Middle frontal gyrus (tissue), 1 donor: ENCODE results near the gene HMSD.
"Not testable (repeated sequence)": the region's sequence is repeated elsewhere in the genome, so short reads cannot be mapped to it uniquely, and the experiment has no call there.

Experiments used
- DNase-seq: peaks from one replicate; pipeline ENCODE4 v3.0.0-alpha.2; 2015; ENCODE audit warnings: low spot score; ENCODE audit errors: extremely low spot score

The HMSD gene, protein sequence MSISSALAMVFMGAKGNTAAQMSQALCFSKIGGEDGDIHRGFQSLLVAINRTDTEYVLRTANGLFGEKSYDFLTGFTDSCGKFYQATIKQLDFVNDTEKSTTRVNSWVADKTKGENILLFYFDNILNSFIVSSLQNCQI

DNA sequence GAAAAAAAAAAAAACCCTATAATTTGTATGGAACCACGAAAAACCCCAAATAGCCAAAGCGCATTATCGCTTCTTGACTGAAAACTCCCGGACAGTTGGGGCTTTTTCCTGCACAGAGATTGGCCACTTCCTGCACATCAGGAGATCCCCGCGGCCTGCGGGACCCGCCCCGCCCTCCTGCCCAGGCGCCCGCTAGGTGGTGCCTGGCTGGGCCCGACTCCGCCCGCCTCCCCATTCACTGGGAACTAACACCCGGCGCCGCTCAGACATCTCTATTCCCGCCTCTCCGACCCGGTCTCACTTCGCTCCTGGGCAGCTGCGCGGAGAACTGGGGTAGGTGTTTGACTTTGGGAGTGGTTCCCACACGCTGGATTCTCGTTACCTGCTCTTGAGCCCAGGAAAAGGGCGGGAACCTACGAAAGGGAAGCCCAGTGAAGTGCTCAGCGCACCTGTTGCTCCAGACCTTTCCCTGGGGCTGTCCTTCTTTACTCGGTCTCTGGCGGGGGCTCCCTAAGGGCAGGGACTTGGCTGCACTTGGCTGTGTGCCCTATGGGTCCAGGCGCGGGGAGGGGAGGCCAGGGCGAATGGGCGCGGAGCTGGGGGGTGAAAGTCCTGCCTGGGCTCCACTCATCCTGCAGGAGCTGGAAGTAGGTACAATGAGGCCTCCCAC lies at the start of gene HMSD:
HMSD (plus strand) TSS at position 234 of the 670 bp plus-strand sequence. CDS start 4,155 bp downstream, outside the sequence.
- no peak for DNase-seq

DNA sequence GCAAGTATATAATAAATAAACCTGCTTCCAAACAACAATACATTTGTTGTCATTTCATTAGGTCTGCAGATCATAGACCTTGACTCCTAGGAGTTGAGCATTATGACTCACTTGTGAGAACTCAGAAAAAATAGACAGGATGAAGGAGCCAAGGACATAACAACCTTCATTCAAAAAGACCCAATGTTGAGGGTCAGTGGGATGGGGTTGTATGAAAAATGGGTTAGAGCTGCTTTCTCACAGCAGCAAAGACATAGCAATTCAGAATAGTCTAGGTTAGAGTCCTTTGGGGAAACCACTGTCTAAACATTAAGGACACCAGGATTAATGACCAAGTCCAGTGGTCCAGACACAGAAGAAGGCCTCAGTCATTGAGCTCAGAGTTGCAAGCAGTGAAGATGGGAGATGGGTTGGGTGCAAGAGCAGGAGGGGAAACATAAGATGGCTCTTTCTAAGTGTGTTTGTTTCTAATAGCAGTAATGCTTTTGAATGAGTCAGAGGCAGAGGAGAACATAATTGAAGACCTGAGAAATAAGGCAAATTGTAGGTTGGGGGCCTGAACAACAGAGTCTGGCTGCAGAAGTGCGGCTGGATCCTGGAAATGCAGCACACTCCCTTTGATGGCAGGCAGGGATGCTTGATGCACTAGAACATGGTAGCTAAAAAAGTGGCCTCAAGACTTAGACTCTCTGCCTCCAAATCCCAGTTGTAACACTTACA lies 45.1 kb upstream of the HMSD start:
- no peak for DNase-seq

DNA sequence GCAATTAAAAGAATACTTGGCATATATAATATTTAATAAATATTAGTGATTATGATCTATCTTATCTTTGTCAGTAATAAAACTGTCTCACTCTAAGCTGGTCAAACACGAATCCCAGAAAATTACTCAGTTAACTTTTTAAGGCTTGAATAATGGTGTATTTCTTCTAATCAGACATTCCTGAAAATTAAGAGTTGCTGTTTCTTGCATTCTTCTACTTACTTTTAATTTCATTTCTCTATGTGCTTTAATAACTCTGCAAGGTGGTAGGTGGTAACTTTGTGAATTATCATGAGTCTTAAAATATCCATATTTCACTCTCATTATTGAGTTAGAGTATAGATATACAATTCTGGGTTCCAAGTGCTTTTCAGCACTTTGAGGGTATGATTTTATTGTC lies 44.4 kb upstream of the HMSD start:
- no peak for DNase-seq

DNA sequence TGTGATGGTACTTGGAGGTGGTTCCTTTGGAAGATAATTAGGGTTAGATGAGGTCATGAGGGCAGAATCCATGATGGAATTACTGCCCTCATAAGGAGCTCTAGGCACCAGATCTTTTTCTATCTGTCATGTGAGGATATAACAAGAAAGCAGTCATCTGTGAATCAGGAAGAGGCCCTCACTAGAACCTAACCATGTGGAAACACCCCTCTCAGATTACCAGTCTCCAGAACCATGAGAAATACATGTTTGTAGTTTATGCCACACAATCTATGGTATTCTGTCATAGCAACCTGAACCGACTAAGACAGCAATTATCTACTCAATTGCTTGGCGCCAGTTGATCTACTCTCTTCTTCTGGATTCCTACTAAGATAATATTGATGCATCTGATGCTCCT lies 43.7 kb upstream of the HMSD start:
- no peak for DNase-seq

DNA sequence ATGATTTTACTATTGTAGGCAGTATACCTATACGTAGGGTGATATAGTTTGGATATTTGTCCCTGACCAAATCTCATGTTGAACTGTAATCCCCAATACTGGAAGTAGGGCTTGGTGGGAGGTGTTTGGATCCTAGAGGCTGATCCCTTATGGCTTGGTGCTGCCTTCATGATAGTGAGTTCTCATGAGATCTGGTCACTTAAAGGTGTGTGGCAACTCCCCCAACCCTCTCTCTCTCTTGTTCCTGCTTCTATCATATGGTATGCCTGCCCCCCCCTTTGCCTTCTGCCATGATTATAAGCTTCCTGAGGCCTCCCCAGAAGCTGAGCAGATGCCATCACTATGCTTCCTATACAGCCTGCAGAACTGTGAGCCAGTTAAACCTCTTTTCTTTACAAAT lies 43.0 kb upstream of the HMSD start:
- DNase-seq: no peak

DNA sequence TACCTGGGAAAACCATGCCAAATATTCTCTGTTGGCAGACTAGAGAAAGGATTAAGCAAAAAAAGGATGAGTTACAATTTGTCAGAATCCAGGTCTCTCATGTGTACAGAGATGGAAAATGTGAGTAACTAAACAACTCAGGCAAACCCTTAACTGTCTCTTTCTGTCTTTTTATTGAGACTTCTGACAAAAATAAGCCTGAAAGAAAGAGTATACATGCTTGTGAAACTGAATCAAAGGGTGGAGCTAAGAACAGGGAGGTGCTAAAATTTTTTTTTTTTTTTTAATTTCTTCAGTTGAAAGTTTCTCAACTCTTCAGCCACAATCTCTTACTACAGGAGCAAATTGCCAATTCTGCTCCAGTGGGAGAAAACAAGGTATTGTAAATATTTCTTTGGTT lies 41.4 kb upstream of the HMSD start, which contains the start of gene SERPINB10:
SERPINB10 (plus strand) TSS at position 295 of the 400 bp plus-strand sequence. CDS start 7,553 bp downstream, outside the sequence.
- DNase-seq: no peak

DNA sequence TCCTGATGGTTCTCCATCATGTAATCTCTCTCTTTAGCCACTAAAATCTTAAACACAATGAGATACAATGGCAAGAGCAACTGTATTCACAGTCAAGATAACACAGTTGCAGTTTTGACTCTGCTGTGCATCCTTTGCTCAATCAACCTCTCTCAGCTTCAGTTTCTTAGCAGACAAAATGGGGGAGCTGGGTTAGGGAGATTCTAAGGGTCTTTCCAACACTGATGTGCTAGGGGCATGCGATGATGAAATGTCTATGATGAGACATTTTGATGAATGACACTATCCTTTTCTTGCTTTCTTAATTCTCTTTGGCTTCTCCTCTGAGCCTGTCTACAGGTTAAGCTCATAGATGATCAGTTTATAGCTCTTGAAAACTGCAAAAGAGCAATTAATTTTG lies 40.2 kb upstream of the HMSD start:
- DNase-seq: no peak

DNA sequence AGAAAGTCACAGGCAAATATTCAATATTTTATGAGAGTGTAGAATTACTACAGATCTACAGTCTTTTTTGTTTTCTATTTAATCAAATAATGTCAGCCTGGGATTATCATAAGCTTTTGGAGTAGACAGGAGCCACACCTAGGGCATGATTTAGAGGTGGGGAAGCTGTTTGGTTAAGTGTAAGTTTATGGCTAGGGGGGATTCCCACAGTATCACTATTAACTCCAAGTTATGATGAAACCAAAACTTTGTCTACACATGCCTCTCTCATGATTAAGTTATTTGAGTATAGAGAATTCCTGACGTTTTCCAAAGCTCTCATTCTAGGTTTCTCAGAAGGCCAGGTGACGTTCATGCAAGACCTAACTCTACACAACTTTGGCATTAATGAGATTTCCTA lies 39.2 kb upstream of the HMSD start:
- no peak for DNase-seq

DNA sequence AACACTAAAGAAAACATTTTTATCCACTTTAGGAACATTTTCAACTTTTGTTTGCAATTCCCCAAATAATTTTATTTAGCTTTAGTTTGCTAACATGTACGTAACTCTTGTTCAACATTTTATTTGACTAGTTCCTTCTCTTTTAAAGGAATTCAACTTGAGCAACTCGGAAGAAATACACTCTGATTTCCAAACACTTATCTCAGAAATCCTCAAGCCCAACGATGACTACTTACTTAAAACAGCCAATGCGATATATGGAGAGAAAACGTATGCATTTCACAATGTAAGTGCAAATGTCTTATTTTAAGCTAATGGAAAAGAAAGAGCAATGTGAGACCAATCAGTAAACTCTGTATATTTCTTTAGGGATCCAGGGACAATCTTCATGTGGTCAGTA lies 31.3 kb upstream of the HMSD start:
- no peak for DNase-seq

DNA sequence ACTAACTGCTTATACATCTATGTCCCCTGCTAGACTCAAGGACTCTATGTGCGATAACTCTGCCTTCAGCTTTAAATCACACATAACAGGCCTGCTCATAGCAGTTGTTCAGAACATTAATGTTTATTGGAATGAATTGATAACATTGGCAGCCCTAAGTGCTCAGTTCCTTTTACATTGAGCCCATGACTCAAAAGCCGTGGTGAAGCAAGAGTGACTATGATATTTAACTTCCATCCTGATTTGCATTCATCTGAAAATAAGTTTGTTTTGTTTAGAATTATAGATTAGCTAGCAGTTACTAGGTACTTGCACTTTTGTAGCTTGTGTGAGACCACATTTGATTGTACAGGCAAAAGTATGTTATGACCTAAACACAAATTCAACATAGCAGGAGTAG lies 27.1 kb upstream of the HMSD start:
- DNase-seq: no peak

DNA sequence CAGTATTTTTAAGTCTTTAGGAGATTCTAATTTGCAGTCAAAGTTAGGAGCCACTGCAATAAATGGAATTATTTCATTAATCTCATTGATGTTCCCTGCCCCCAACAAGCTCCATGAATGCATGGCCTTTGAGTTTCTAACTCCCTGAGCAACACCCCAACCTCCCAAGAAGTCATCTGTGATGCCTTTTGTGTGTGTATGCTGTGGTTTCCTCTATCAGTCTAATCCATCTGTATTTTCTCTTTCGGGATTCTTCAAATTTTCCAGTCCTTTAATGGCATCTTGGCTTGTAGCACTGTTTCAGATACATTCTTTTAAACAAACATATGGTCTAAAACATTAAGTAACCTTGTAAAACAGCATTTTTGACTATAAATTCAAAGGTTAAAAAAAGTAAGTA lies 24.6 kb upstream of the HMSD start:
- no peak for DNase-seq

DNA sequence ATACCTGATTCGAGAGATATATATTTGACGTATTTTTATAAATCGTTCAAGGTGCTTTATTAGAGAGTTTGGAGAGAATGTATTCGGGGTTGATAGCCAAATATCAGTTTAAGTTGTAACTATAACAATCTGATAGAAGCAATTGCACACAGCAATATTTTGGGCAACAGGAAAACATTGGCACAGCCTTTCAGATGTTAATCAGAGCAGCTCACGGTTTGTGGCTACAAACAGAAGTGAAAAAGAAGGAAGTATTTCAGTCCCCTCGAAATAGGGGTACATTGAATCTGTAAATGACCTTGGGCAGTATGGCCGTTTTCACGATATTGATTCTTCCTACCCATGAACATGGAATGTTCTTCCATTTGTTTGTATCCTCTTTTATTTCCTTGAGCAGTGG lies 20.8 kb upstream of the HMSD start:
- DNase-seq: no peak

DNA sequence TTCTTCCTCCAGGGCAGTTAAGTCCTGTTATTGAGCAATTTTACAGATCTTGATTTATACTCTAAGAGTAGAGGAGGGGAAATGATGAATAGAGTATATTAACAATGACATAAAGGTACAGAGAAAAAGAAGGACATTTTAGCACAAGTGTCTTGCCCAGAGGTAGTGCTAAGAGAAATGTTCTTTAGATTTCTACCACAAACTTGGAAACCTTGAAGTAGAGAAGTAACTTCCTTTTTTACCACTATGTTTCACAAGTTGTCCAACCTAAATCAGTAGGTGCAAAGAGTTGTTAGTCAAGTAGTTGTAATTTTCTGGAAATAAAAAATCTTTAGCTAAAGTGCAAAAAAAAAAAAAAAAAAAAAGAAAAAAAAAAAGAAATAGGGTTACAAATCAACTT lies 19.7 kb upstream of the HMSD start:
- not testable (repeated sequence) for DNase-seq

DNA sequence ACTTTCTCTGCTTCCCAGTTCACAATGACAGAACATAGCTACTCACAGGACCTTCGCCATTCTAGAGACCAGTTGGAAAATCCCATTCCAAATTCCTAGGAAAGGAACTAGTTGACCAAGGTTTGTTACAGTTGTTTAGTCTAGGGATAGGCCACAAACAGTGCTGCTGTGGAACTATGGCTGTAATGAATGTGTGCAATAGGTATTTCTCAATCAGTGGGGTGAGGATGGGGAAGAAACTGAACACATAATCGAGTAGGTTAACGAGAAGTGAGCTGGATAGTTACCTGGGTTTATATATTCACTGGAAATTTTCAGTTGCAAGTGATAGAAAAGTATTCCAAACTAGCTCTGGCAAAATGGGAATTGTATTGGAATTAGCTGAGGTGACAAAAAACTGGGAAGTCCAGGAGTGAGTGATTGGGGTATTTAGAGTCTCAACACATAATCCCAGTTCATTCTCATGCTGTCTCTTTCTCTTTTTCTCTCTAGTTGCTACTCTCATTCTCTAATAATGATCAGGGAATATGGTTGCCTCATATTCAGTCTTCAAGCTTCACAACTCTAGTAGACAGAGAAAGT lies 18.2 kb upstream of the HMSD start:
- no peak for DNase-seq

DNA sequence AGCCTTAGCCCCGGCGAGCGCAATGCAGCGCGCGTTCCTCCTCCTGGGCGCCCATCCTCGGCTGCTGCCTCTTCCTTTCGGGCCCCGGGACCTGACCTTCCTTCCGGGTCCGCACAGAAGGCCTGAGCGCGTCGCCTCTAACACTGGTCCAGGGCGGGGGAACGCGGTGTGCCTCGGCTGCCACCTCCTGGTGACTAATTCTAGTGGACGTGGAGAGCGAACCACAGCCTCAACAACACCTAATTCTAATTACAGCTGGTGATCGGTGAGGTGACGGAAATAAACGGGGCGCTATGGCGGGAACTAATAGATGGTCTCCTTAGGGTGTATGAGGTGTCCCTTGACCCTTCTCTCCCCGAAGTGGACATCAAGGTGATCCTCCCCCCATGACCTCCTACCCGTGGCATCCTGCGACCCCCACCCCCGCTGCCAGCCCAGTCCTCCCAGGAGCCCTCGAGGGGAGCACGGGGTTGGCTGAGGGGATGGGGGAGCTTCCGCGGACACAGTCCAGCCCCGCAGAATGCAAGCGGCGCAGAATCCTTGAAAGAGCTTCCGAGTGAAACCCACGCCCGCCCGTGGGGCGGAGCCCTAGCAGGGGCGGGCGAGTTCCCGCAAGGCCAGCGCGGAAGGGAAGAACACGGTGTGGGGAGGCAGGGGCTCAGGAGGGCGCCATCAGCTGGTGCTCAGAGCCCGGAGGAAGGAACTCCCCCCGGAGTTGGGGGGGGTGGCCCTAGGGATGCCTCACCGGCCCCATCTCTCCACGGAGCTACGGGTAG lies 12.8 kb upstream of the HMSD start:
- DNase-seq: peak; percentile 34

DNA sequence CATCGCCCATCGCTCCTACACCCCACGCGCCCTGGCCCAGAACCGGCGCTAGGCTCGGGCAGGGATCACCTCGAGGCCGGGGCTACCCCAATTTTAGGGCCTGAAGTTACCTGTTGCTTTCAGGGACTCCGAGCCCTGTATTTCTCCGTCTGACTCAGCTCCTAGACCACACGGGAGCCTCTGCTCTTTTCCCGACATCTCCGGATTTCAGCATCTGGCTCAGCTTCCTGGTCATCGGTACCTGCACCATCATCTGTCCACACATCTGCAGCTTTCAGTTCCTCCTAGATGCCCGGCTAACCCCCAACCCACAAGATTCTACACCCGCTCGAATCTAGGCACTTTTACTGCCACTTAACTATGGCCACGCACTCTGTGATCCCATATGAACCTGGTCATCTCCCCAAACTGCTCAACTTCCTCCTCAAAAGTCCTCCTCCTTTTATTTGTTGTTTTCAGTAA lies 12.1 kb upstream of the HMSD start:
- DNase-seq: no peak

DNA sequence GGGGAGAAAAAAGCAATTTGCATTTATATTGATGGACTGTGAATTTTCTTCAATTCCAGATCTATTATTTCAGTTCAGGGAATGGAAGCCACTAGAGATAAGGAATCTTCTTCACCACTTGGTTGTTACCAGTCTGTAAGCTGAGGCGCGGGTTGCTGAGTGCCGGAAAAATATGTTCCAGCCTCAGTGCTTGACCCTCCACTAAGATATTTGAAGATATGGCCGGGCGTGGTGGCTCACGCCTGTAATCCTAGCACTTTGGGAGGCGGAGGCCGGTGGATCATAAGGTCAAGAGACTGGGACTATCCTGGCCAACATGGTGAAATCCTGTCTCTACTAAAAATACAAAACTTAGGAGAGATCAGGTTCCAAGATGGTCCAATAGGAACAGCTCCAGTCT lies 9.1 kb upstream of the HMSD start:
- DNase-seq: no peak

DNA sequence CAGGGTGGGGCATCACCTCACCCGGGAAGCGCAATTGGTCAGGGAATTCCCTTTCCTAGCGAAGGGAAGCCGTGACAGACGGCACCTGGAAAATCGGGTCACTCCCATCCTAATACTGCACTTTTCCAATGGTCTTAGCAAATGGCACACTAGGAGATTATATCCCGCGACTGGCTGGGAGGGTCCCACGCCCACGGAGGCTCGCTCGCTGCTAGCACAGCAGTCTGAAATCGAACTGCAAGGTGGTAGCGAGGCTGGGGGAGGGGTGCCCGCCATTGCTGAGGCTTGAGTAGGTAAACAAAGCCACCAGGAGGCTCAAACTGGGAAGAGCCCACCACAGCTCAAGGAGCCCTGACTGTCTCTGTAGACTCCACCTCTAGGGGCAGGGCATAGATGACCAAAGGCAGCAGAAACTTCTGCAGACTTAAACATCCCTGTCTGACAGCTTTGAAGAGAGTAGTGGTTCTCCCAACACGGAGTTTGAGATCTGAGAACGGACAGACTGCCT lies 8.5 kb upstream of the HMSD start:
- not testable (repeated sequence) for DNase-seq

DNA sequence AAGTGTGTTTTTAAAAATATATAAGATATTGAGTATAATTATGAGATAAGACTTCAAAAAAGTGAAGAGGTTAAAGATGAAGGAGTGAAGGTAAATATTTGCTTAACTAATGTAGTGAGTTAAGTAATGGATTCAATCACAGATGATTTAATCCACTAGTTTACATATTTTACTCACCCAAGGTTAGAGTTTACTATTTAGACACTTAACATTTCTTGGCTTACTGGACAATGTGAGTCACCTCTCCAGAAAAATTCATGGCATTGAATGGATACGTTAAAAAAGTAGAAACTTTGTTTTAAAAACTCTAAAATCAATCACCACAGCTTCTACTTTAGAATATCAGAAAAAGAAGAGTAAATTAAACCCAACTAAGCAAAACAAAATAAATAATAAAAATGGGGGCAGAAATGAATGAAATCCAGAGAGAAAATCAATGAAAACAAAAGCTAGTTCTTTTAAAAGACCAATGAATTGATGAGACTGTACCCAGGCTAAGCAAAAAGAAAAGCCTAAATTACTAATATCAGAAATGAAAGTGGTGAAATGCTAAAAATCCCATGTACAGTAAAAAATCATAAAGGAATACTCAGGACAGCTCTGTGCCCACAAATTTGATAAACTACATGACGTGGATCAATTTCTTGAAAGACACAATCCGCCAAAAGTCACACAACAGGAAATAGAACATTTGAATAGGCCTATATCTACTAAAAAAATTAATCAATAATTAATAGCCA lies 1.9 kb upstream of the HMSD start:
- DNase-seq: no peak

DNA sequence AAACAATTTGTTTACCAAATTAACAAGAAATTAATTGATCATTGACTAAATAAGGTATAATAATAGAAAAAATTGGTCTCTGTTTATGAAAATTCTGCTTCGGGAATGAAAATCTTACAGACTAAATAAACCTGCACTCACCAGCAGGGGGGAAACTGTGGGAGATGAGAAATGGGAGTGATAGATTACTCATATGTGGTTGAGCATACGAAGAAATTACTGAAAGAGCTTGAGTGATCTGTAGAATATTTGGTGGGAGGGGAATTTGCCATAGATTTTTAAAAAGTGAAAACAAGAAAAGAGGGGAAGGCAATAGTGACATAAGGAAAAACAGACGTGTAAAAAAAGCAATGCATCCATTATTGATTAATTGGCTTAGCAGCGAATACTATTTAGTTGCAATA lies 2.2 kb downstream of the HMSD start:
- DNase-seq: no peak

DNA sequence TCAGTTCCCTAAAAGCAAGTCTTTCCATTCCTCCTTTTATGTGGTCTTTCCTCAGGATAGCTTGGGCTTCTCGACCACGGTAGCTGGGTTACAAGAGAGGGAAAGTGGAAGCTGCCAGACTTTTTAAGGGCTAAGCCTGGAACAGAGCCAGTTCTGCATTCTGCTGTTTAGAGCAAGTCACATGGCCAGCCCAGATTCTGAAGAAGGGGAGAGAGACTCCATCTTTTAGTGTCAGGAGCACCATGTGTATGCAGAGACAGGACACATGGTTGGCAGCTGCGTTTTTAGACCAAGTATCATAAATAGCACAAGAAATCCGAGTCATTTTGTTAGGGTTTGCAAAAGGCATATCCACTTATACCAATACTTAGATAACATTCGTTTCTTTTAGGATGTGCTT lies 4.7 kb downstream of the HMSD start:
- DNase-seq: no peak
